Esophagus muscularis mucosa (tissue), 4 donors: ENCODE results near the gene SDF4.

Experiments
- EP300 ChIP-seq: sonication (generic); formaldehyde crosslinking; IDR thresholded peaks from one replicate; pipeline ENCODE4 v1.6.1; 2017; ENCODE audit warnings: antibody characterized with exemption
- POLR2A ChIP-seq: fragments of 450-650 bp; IDR thresholded peaks from one replicate; pipeline ENCODE4 v1.6.1; 2017; ENCODE audit warnings: antibody characterized with exemption, moderate library complexity, mild to moderate bottlenecking, low read depth
- POLR2AphosphoS5 ChIP-seq, 2 donors: sonication (generic); formaldehyde crosslinking; IDR thresholded peaks; one replicate each; pipeline ENCODE4 v1.6.1; 2017; ENCODE audit warnings: antibody characterized with exemption in 2 of 2
- TF ChIP-seq, protein P1 (sequence below), 3 experiments: fragments of 200-600 bp in 2 of 3; fragments of 450-650 bp in 1 of 3; sonication (generic) in 2 of 3; IDR thresholded peaks; one replicate each; pipeline ENCODE4 v1.5.1; 2017 to 2019; ENCODE audit warnings: antibody characterized with exemption in 3 of 3, mild to moderate bottlenecking in 2 of 3, moderate library complexity in 1 of 3

DNA sequence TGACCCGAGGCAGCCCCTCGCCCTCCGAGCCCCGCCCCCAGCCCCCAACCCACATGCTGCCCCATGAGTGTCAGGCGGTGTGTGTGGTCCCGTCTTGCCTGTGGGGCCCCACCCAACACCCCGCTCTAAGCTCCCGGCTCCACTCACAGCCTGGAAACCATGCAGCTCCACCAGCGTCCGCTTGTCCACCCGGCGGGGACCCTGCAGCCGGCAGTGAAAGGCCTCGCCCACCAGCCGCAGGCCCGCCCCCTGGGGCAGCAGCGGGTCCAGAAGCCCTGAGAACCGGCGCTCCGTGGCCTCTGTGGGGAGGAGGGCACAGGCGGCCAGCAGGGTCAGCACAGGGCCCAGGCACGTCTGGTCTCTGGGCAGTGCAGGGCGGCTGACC is 12.0 kb upstream of the SDF4 start:
- TF ChIP-seq, protein P1, sequence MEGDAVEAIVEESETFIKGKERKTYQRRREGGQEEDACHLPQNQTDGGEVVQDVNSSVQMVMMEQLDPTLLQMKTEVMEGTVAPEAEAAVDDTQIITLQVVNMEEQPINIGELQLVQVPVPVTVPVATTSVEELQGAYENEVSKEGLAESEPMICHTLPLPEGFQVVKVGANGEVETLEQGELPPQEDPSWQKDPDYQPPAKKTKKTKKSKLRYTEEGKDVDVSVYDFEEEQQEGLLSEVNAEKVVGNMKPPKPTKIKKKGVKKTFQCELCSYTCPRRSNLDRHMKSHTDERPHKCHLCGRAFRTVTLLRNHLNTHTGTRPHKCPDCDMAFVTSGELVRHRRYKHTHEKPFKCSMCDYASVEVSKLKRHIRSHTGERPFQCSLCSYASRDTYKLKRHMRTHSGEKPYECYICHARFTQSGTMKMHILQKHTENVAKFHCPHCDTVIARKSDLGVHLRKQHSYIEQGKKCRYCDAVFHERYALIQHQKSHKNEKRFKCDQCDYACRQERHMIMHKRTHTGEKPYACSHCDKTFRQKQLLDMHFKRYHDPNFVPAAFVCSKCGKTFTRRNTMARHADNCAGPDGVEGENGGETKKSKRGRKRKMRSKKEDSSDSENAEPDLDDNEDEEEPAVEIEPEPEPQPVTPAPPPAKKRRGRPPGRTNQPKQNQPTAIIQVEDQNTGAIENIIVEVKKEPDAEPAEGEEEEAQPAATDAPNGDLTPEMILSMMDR (IDR thresholded peaks at IDR 0.05), result no peak
- TF ChIP-seq EP300 (no peak), POLR2A (no peak), POLR2AphosphoS5 (IDR thresholded peaks at IDR 0.05) (no peak)
